HT1080 (cell line): ENCODE data around the gene VWA2. TPM values are rescaled to one million over a fixed set of nuclear protein-coding genes. Genes with fewer than 3 reads are reported as not detected.

ENCODE experiments used
- DNase-seq: peaks from one replicate; pipeline ENCODE4 v3.0.0-alpha.2; 2015; ENCODE audit warnings: low read depth
- total RNA-seq: library from RNA; depleted of rRNA; stranded (reverse); fragments of >200 nt; shearing (Covaris generic); gene quantifications from 2 replicates; pipeline ENCODE4 v1.2.3, GENCODE V29; 2014

VWA2 gene
- total RNA-seq, 1 experiment from 2014 or later: not detected

- DNase-seq: no peak
Measured at GRCh38 chr10:114297136-114297705, 58.2 kb downstream of the VWA2 start.

GRCh38 chr10:114300036-114300645, 61.1 kb downstream of the VWA2 start:
- DNase-seq: no peak

DNA sequence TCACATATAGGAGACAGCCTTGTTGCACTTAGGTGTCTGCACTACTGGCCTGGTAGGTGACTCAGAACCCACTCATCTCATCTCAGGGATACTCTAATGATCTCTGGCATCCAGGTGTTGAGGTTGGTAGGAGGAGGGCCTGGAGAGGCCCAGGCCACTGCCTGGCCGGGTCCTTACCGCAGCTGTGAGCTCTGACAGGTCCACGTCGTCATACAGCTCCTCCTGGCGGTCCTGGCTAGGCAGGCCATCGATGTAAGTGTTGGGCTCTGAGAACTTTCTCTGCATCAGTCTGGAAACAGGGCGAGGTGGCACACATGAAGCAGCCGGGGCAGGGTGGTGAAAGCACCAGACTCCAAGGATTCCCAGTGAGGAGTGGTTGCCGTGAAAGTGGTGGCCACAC, 62.1 kb downstream of the VWA2 start:
- peak; percentile 48 for DNase-seq

DNA sequence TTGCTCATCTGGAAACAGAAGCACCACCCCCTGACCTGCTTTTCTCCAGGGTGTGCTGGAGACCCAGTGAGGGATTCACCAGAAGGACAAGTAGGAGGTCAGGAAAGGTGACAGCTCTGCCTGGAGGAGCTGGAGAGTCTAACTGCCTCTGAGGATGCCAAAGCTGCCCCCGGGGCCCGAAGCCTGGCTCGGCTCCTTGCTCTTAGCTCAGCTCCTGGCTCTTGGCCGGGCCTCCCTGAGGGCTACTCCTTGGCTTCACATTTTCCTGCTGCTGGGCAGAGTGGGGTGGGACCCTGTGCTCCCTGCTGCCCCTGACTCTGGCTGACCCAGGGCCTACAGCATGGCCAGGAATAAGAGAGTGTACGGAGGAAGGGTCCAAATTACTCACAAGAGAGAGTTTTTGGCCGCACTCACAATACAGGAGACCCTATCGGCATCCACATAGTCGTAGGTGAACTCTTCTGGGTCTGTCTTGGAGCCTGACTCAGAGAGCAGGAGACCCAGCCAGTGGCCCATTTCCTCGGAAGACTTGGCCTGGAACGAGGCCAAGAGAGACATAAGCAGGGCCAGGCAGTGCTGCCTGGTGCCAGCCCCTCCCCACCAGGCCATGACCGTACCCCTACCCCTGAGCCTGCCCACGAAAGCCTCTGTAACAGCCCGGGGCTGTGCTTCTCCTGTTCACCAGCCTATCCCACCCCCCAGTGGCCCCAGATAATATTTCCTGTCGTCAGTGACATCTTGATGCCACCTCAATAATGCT, 63.1 kb downstream of the VWA2 start:
- no peak for DNase-seq

DNA sequence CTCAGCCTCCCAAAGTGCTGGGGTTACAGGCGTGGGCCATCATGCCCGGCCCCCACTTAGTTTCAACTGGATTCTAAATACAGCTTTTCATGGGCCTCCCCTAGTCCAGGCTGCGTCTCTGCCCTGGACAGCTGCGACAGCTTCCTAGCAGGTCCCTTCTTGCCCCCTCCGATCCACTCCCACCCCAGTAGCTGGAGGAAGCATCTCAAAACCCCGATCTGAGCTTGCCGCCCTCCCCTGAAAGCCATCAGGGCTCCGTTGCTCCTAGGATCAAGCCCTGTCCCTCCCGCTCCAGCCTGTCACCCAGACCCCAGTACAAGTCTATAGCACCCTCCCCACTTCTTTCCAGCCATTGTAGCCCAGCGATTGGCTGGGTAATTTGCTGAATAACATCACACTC, 64.5 kb downstream of the VWA2 start:
- no peak for DNase-seq

DNA sequence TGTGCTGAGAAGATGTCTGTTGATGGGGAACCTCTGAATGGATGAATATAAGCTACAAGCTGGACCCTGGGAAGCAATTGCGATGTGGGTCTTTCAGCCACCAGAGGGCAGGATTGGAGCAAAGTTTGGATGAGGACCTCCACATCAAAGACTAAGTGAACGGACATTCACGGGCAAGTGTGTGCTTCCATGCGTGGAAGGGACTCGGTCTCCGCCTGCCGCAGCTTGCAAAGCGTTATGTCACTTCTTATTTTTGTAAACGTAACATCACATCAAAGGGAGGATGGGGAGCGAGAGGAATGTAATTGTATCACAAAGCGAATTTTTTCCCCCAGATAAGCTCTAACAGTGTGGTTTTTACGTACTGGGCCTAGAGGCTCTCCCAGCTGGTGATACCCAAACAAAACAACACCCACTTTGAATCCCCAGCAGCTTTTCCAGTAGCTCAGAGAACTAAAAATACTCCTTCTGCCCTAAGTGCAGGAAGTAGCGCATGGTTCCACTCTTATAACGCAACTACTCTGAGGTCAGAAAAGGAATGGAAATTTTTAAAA, 65.0 kb downstream of the VWA2 start:
- DNase-seq: peak; percentile 68

DNA sequence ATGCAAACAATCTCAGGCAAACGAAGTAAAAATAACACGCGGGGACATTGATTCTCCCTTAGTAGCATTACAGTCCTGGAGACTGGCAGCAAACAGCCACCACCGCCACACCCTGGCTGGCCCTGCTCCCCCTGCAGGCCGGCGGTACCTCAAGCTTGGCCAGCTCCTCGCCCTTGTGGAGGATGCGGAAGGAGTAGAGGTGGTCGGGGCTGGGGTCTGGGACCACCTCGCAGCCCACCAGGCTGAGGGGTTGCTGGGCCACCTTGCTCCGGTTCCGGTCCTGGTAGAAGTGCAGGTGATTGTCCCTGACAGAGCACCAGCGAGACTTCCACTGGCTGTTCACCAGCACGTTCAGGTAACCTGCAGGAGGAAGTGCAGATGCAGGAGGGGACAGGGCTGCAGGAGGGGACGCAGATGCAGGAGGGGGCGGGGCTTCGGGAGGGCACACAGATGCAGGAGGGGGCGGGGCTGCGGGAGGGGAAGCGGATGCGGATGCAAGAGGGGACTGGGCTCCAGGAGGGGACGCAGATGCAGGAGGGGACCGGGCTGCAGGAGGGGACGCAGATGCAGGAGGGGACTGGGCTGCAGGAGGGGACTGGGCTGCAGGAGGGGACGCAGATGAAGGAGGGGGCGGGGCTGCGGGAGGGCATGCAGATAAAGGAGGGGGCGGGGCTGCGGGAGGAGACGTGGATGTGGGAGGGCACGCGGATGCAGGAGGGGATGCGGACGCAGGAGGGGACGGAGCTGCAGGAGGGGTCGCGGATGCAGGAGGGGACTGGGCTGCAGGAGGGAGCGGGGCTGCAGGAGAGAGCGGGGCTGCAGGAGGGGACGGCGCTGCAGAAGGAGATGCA, 65.7 kb downstream of the VWA2 start:
- no peak for DNase-seq

- no peak for DNase-seq
Measured at GRCh38 chr10:114305521-114305925, 66.5 kb downstream of the VWA2 start.

GRCh38 chr10:114306116-114306973, 67.3 kb downstream of the VWA2 start:
- peak; percentile 99 for DNase-seq

DNA sequence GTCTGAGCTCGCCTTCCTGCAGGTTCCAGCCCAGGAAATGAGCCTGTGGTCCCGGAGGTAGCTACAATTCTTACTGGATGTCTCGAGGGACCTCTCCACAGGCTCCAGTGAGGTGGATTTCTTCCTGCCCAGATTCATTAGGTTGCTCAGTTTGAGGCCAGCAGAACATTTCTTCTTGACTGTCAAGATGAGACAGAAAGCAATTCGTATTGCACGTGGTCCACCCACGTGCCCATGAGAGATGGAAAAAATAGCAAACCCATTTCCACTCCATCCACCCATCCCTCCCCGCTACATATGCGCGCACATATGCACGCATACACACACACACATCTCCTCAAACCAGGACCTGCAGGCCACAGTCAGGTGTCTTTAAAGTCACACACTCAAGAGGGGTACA, 68.7 kb downstream of the VWA2 start:
- no peak for DNase-seq

DNA sequence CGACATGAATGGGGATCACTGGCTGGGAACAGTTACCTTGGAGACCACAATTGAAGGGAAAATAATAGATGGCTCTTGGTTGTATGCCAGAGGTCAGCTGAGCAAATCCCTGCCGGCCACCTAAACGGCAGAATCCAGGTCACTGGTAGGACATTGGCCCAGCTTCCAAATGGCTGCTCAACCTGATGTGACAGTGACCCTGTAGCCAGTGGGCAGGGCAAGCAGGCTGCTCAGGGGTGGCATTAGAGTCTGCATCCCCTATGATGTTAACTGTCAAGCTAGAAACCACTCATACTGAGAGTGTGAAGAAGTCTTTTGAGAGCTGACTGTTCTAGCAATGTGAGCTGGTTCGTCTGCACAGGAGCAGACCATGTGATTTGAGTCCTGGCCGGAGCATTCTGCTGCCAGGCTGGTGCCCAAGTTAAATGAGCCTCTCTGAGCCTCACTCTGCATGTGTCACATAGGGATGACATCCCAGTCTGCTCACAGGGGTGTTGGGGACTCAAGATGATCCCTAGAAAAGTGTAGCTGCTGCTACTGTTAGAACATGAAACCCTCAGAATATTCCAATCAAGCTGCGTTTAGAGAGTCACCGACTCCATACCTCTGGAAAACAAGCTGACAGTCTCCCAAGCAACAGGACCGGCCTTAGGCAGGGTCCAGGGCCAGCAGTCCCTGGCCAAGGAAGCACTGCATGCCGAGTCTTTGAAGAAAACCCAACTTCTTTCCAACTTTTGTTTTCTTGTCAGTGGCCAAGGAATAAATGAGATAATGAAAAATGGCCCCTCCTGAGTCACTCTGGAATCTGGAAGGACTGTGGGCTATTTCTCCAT, 69.7 kb downstream of the VWA2 start:
- no peak for DNase-seq

- no peak for DNase-seq
Measured at GRCh38 chr10:114309364-114309651, 70.3 kb downstream of the VWA2 start.

DNA sequence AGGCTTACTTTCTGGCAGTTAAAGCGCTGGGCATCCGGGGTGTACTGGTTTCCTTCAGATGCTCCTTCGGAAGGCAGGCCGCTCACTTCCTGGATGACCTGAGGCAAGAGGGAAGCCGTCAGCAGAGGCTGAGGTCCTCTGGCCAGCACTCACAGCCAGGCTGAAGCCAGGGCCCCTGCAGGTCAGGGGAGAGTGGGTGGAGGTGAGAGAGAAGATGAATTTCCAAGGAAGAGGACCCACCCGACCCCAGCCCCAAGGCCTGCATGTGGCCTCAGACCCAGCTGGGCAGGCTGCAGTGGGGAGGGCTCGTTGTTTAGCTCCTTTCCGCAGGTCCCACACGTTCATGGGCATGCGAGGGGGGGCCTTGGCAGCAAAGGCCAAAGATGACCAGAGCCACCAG, 71.3 kb downstream of the VWA2 start:
- no peak for DNase-seq

DNA sequence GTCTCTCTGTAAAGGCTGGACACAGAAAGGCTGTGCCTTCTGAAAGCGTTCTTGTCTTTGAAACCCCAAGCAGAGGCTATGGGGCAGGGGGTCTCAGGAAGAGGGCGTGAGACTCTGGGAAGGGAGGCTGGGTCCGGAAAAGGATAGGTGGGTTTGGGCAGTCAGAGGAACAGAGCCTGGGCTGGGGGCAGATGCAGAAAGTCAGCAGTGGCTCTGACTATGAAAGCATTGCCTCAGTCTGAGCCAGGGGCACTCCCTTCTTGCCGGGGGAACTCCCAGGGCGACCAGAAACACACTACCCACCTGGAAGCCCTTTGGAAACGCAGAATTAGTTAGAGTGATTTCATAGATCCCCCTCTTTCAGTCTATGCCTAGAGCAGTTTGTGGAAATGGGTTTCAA, 72.0 kb downstream of the VWA2 start:
- DNase-seq: no peak

DNA sequence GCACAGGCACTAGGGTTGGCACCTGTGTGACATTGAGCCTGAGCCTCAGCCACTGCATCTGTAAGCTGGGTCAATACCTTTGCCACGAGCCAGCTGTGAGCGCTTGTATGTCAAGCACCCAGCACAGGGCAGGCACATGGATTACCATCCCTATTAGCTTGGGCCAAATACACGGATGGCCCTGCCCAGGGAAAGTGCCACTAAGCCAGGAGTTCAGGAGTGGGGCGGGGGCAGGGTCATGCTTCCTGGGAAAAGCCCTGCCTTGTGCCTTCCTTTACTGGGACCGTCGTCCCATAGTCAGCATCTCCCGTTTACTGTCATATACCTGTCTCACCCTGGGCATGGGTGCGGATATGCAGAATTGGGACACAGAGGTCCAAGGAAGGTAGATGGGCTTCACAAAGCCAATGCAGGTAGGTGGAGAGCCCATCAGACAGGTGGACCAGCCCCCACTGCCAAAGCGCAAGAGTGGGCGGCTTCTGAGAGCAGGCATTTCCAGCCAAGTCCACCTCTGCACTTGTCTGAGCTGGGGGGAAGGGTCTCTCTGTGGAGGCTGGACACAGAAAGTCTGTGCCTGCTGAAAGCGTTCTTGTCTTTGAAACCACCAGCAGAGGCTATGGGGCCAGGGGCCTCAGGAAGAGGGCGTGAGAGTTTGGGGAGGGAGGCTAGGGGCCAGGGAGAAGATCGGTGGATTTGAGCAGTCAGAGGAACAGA, 72.6 kb downstream of the VWA2 start:
- DNase-seq: no peak

GRCh38 chr10:114313139-114313538, 74.1 kb downstream of the VWA2 start:
- no peak for DNase-seq

DNA sequence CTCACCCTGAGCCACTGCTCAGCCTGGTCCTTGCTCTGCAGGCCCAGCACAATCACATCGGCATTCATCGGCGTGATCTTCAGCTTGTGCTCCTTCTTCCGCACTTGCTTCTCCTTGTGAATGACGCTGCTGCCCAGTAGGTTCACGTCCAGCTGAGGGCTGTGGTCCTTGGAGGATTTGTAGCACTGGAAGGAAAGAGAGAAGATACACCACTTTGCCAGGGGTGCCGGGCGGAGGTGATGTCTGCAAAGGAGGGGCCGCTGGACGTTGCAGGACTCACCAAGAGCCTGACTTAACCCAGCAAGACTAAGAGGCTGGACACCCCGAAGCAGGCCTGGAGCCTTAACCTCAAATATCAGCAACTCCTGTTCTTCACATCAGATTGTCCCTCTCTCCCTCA, 74.8 kb downstream of the VWA2 start:
- DNase-seq: no peak

DNA sequence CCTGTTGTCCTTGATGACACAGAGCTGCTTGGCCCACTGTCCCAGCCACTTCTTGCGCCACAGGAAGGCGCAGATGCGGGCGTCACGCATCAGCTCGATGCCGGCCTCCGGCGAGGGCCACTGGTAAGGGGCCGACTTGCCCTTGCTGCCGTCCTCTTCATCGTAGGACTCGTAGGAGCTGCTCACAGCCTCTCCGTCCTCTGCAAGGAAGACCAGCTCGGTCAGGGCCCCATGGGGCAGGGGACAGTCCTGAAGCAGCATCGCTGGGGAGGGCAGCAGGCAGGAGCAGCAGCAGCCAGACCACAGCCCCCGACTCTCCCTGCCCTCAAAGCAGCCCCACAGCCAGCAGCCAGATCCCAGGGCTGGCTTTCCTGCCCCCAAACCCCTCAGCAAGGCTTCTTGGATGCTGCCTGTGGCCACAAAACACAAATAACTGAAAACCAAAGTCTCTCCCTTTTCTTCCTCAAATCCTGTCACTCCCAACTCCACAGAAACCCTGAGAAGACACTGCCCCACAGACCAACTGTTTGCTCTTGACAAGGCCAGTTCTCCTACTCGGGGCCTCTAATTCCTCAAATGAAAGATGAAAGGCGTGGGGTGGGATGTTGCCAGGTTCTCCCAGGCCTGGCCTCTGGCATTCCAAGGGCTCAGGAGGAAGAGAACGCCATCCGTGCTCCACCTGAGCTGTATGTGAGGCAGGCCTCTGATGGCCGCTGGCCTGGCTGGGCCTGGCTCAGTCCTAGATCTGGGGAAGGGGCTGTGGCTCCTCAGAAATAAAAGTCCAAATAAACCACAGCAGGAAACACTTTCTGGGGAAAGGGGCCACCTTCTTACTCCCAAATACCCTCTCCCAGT, 76.7 kb downstream of the VWA2 start:
- DNase-seq: no peak
